OCI-LY1 (cell line): ENCODE data around the gene COL21A1.

ENCODE experiments used
- H2AFZ ChIP-seq: fragments of 200-600 bp; sonication (generic), shearing (Covaris generic); 2 replicates; pipeline ENCODE4 v1.6.0; 2014; ENCODE audit warnings: antibody characterized with exemption, mild to moderate bottlenecking, low read length
- H3F3A ChIP-seq: fragments of 200-600 bp; sonication (generic), shearing (Covaris generic); 2 replicates; pipeline ENCODE4 v1.6.0; 2014; ENCODE audit warnings: mild to moderate bottlenecking, antibody characterized with exemption, low read length, moderate library complexity; ENCODE audit not compliant: insufficient read depth
- H3K27ac ChIP-seq: fragments of 200-600 bp; sonication (generic); 2 replicates; pipeline ENCODE4 v1.5.1; 2014; ENCODE audit warnings: low read length, mixed run types, mild to moderate bottlenecking, low read depth; ENCODE audit not compliant: poor library complexity, severe bottlenecking
- H3K27me3 ChIP-seq: fragments of 200-600 bp; sonication (generic); 2 replicates; pipeline ENCODE4 v1.6.0; 2014; ENCODE audit warnings: antibody characterized with exemption, mild to moderate bottlenecking, low read length, moderate library complexity; ENCODE audit not compliant: insufficient read depth
- H3K36me3 ChIP-seq: fragments of 200-600 bp; sonication (generic); 2 replicates; pipeline ENCODE4 v1.6.1; 2014; ENCODE audit warnings: mild to moderate bottlenecking, antibody characterized with exemption, low read length, moderate library complexity, mixed read lengths; ENCODE audit not compliant: insufficient read depth
- H3K4me1 ChIP-seq: fragments of 200-600 bp; sonication (generic); 2 replicates; pipeline ENCODE4 v1.5.1; 2014; ENCODE audit warnings: mild to moderate bottlenecking, low read length, moderate library complexity; ENCODE audit not compliant: insufficient read depth, severe bottlenecking
- H3K4me2 ChIP-seq: fragments of 200-600 bp; sonication (generic), shearing (Covaris generic); 2 replicates; pipeline ENCODE4 v1.6.1; 2014; ENCODE audit warnings: low read length
- H3K4me3 ChIP-seq: fragments of 200-600 bp; sonication (generic); 2 replicates; pipeline ENCODE4 v1.5.1; 2014; ENCODE audit warnings: low read length, low read depth, mild to moderate bottlenecking, mixed read lengths; ENCODE audit not compliant: poor library complexity, severe bottlenecking
- H3K79me2 ChIP-seq: fragments of 200-600 bp; shearing (Covaris generic); 2 replicates; pipeline ENCODE4 v1.6.1; 2016; ENCODE audit warnings: mixed run types, low read length, mixed read lengths; ENCODE audit not compliant: insufficient read depth
- H3K9ac ChIP-seq: fragments of 200-600 bp; sonication (generic), shearing (Covaris generic); 2 replicates; pipeline ENCODE4 v1.6.1; 2014; ENCODE audit warnings: mild to moderate bottlenecking, low read length, mixed read lengths
- H3K9me2 ChIP-seq: fragments of 200-600 bp; sonication (generic), shearing (Covaris generic); 2 replicates; pipeline ENCODE4 v1.6.1; 2014; ENCODE audit warnings: low read depth, mild to moderate bottlenecking, low read length, mixed read lengths
- H3K9me3 ChIP-seq: fragments of 200-600 bp; shearing (Covaris generic); 2 replicates; pipeline ENCODE4 v1.6.1; 2014; ENCODE audit warnings: low read length, mixed read lengths
- H4K20me1 ChIP-seq: fragments of 200-600 bp; sonication (generic), shearing (Covaris generic); 2 replicates; pipeline ENCODE4 v1.6.0; 2016; ENCODE audit warnings: mild to moderate bottlenecking, low read length; ENCODE audit not compliant: insufficient read depth
- EZH2 ChIP-seq: fragments of 200-600 bp; sonication (generic), shearing (Covaris generic); IDR thresholded peaks from 2 replicates; pipeline ENCODE4 v1.8.0; 2017; ENCODE audit warnings: borderline replicate concordance, mixed run types, mild to moderate bottlenecking, antibody characterized with exemption, low read length, moderate library complexity, mixed read lengths
- TF ChIP-seq, protein P1 (sequence below): fragments of 200-600 bp; sonication (generic), shearing (Covaris generic); IDR thresholded peaks from 2 replicates; pipeline ENCODE4 v1.5.1; 2017; ENCODE audit warnings: mild to moderate bottlenecking, antibody characterized with exemption, low read length, moderate library complexity, mixed read lengths

The COL21A1 gene

DNA sequence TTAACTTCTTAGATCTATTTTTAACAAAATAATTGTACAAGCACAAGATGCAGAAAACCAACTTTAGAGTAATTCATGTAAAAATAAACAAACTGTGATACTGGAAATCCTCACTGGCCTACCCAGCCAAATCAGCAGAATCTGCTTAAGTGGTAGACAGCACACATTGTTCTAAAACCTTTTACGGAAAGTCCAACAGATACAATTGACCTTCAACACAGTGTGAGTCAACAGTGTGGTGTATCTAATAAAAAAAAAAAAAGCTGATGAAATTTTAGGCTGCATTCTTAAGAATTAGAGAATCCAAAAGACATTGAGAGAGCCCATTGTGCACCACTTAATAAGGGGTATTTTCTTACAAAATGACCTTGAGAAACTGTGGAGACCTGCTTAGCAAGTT is 174.5 kb downstream of the COL21A1 start:
- H3K79me2 ChIP-seq, result no peaks in the 10 kb centered on the region
- H2AFZ ChIP-seq, result no peak overlapping the region
- H3K27ac ChIP-seq, result no peak overlapping the region
- no peaks in the 10 kb centered on the region for H4K20me1 ChIP-seq
- H3K9me2 ChIP-seq, result no peaks in the 10 kb centered on the region
- no peak overlapping the region for H3K4me3 ChIP-seq
- H3K9ac ChIP-seq, result no peak overlapping the region
- H3K4me2 ChIP-seq, result no peak overlapping the region
- no peaks in the 10 kb centered on the region for H3K9me3 ChIP-seq
- TF ChIP-seq, protein P1, sequence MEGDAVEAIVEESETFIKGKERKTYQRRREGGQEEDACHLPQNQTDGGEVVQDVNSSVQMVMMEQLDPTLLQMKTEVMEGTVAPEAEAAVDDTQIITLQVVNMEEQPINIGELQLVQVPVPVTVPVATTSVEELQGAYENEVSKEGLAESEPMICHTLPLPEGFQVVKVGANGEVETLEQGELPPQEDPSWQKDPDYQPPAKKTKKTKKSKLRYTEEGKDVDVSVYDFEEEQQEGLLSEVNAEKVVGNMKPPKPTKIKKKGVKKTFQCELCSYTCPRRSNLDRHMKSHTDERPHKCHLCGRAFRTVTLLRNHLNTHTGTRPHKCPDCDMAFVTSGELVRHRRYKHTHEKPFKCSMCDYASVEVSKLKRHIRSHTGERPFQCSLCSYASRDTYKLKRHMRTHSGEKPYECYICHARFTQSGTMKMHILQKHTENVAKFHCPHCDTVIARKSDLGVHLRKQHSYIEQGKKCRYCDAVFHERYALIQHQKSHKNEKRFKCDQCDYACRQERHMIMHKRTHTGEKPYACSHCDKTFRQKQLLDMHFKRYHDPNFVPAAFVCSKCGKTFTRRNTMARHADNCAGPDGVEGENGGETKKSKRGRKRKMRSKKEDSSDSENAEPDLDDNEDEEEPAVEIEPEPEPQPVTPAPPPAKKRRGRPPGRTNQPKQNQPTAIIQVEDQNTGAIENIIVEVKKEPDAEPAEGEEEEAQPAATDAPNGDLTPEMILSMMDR, result no peak
- no peak for TF ChIP-seq EZH2
- H3K4me1 ChIP-seq, result no peaks in the 10 kb centered on the region
- H3K27me3 ChIP-seq, result no peaks in the 10 kb centered on the region
- no peaks in the 10 kb centered on the region for H3K36me3 ChIP-seq
- H3F3A ChIP-seq, result no peaks in the 10 kb centered on the region

DNA sequence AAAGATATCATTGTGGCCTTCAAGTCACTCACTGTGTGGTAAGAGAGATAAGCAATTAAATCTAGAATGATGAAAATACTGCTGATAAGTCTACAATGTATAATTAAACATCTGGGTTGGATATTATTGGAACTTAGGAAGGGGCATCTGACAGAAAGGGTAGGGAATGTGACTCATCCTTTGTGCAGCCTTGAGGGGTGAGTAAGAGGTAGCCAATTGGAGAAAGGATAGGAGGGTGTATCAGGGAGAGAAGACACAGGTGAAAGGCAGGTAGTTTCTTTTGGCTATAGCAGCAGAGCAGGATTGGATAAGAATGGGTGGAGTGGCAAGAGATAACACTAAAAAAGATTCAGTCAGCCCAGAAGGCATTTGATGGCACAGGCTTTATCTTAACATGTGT is 182.0 kb downstream of the COL21A1 start:
- TF ChIP-seq, protein P1, result no peak
- no peak for TF ChIP-seq EZH2
- H2AFZ ChIP-seq, result no peak overlapping the region

DNA sequence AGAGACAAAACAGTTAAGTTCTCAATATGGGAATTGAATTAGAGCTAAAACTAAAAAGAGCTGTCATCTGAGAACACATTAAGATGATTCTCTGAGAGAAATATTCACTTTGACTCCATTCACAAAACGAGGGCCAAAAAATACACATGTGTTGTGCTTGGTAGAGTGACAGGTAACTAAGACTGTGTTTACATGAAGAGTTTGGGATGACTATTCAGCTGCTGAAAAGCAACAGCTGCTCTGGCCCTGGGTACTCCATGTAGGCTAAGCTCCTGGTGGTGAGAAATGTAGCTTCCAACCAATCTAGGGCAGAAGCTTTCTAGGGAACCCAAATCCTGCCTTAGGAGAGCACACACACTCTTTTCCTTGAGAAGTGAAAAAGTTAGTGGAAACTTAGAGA is 184.5 kb downstream of the COL21A1 start:
- no peak overlapping the region for H3K4me3 ChIP-seq
- no peaks in the 10 kb centered on the region for H3K9me2 ChIP-seq
- no peaks in the 10 kb centered on the region for H3K79me2 ChIP-seq
- TF ChIP-seq, protein P1, result no peak
- no peak for TF ChIP-seq EZH2
- H3K4me1 ChIP-seq, result no peaks in the 10 kb centered on the region
- no peak overlapping the region for H3K4me2 ChIP-seq
- no peaks in the 10 kb centered on the region for H3K36me3 ChIP-seq
- no peak overlapping the region for H2AFZ ChIP-seq
- H3F3A ChIP-seq, result no peaks in the 10 kb centered on the region
- H3K27me3 ChIP-seq, result no peaks in the 10 kb centered on the region
- H4K20me1 ChIP-seq, result no peaks in the 10 kb centered on the region
- no peaks in the 10 kb centered on the region for H3K9me3 ChIP-seq
- no peak overlapping the region for H3K27ac ChIP-seq
- H3K9ac ChIP-seq, result no peak overlapping the region

More for the DNA sequence above, 182.0 kb downstream of the COL21A1 start:
- Histone ChIP-seq H3K4me3 (no peak overlapping the region), H4K20me1 (no peaks in the 10 kb centered on the region), H3K9me2 (no peaks in the 10 kb centered on the region), H3K79me2 (no peaks in the 10 kb centered on the region), H3F3A (no peaks in the 10 kb centered on the region), H3K9me3 (no peaks in the 10 kb centered on the region), H3K27me3 (no peaks in the 10 kb centered on the region), H3K4me2 (no peak overlapping the region), H3K27ac (no peak overlapping the region), H3K4me1 (no peaks in the 10 kb centered on the region), H3K9ac (no peak overlapping the region), H3K36me3 (no peaks in the 10 kb centered on the region)
